Measurements from ENCODE around the gene AKNA. TPM values are rescaled to one million over a fixed set of nuclear protein-coding genes. Genes with fewer than 3 reads are reported as not detected.
"Not testable (repeated sequence)": the region's sequence is repeated elsewhere in the genome, so short reads cannot be mapped to it uniquely, and the experiment has no call there.

The AKNA gene
- total RNA-seq, 1 donor from 2014 or later = 24.6 TPM

DNA sequence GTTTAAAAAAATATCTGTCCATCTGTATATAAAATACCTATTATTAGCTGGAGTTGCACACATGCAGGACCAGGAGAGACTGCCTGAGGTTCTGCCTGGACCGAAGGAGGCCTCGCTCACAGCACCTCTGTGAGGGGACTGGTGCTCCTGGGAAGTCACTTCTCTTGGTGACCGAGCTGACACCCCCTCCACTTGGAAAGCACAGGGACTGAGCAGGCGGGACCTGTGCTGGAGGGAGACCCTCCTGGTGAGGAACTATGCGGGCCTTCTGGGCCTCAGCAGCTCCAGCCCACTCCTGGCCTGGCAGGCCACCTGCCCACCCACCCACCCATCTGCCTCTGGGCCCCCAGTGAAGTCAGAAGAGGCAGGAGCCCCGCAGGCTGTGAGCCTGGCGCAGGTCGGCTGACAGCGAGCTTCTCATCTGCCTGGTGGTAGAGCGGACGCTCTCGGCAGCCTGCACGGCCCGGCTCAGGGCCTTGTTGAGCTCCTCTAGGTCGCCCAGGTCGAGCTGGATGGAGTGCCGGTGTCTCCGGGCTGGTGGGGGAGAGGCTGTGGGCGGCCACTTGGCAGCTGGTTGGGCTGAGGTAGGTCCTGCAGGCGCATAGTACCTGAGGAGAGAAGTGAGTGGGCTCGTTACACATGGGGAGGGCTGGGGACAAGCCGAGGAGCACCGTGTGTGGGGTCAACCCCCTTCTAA, 50.9 kb downstream of the AKNA start:
- no peak for DNase-seq (ENCODE audit: low spot score, unreplicated experiment)
- Mint-ChIP-seq H3K9me3 (ENCODE audit: low read depth) (no peaks in the 10 kb centered on the region), H3K4me3 (ENCODE audit: low read depth) (no peak overlapping the region), H3K27ac (no peak overlapping the region), H3K36me3 (ENCODE audit: insufficient read depth) (peaks cover 21% of the 10 kb centered on the region), H3K27me3 (no peaks in the 10 kb centered on the region), H3K4me1 (ENCODE audit: low read depth) (no peaks in the 10 kb centered on the region)
- TF ChIP-seq, protein P1, sequence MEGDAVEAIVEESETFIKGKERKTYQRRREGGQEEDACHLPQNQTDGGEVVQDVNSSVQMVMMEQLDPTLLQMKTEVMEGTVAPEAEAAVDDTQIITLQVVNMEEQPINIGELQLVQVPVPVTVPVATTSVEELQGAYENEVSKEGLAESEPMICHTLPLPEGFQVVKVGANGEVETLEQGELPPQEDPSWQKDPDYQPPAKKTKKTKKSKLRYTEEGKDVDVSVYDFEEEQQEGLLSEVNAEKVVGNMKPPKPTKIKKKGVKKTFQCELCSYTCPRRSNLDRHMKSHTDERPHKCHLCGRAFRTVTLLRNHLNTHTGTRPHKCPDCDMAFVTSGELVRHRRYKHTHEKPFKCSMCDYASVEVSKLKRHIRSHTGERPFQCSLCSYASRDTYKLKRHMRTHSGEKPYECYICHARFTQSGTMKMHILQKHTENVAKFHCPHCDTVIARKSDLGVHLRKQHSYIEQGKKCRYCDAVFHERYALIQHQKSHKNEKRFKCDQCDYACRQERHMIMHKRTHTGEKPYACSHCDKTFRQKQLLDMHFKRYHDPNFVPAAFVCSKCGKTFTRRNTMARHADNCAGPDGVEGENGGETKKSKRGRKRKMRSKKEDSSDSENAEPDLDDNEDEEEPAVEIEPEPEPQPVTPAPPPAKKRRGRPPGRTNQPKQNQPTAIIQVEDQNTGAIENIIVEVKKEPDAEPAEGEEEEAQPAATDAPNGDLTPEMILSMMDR (IDR thresholded peaks at IDR 0.05; ENCODE audit: unreplicated experiment) = no peak

DNA sequence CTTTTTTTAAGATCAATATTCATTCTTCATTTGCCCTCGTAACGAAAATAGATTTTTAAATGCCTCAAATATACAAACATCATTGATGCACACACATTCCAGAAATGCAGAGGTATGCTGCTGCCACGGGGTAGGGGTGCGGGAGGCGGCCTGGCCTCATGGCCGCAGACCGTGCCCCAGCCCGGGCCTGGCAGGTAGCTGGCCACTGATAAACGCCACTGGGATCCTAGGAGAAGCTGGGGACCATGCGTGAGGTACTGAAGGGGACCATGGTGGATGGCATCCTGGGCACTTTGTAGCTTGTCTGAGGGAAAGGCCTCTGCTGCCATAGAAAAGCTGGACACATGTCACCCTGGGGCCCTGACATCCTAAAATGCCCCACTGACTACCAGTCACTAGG, 51.6 kb downstream of the AKNA start:
- Mint-ChIP-seq H3K27me3 (no peaks in the 10 kb centered on the region), H3K4me1 (ENCODE audit: low read depth) (no peaks in the 10 kb centered on the region), H3K27ac (no peak overlapping the region), H3K4me3 (ENCODE audit: low read depth) (no peak overlapping the region), H3K36me3 (ENCODE audit: insufficient read depth) (peaks cover 18% of the 10 kb centered on the region), H3K9me3 (ENCODE audit: low read depth) (no peaks in the 10 kb centered on the region)
- no peak for DNase-seq (ENCODE audit: low spot score, unreplicated experiment)
- TF ChIP-seq, protein P1 (IDR thresholded peaks at IDR 0.05; ENCODE audit: unreplicated experiment) = no peak

DNA sequence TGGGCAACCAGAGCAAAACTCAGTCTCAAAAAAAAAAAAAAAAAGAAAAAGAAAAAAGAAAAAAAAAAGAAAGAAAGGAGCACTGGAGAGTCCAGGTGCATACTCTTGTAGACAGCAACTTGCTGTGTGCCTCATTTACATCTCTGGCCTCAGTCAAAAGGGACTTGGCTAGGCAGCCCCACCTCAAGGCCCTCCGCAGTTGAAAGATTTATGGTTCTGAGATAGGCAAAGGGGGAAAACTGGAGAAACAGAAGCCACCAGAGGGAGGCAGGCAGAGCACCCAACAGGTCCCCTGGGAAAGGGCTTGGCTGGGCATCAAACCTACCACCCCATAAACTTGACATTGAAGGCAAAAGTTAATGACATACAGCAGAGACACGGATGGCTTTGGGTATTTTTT, 52.0 kb downstream of the AKNA start:
- no peaks in the 10 kb centered on the region for H3K27me3 Mint-ChIP-seq
- no peaks in the 10 kb centered on the region for H3K4me1 Mint-ChIP-seq (ENCODE audit: low read depth)
- peaks cover 18% of the 10 kb centered on the region for H3K36me3 Mint-ChIP-seq (ENCODE audit: insufficient read depth)
- H3K9me3 Mint-ChIP-seq (ENCODE audit: low read depth) = no peaks in the 10 kb centered on the region
- TF ChIP-seq, protein P1 (IDR thresholded peaks at IDR 0.05; ENCODE audit: unreplicated experiment) = no peak
- H3K27ac Mint-ChIP-seq = no peak overlapping the region
- no peak for DNase-seq (ENCODE audit: low spot score, unreplicated experiment)
- H3K4me3 Mint-ChIP-seq (ENCODE audit: low read depth) = no peak overlapping the region

DNA sequence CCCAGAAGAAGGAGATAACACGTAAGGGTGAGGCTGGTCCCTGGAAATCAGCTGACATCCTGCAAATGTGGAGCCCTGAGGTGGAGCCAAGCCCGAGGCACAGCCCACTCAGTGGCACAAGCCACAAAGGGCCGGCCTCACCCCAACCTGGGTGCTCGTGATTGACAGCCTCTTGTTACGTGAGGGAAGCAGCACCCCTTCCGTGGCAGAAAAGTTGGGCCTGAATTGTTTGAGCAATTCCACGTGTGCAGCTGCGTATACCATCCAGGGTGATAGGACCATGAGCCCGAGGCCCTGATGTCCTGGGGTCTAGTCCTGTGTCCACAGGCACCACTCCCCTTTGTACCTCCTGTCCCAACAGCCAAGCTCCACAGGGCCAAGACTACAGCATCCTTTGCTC, 53.3 kb downstream of the AKNA start:
- H3K4me3 Mint-ChIP-seq (ENCODE audit: low read depth) = no peak overlapping the region
- TF ChIP-seq, protein P1 (IDR thresholded peaks at IDR 0.05; ENCODE audit: unreplicated experiment) = no peak
- DNase-seq (ENCODE audit: low spot score, unreplicated experiment) = no peak
- no peaks in the 10 kb centered on the region for H3K27me3 Mint-ChIP-seq
- H3K4me1 Mint-ChIP-seq (ENCODE audit: low read depth) = no peaks in the 10 kb centered on the region
- H3K36me3 Mint-ChIP-seq (ENCODE audit: insufficient read depth) = peaks cover 16% of the 10 kb centered on the region
- no peaks in the 10 kb centered on the region for H3K9me3 Mint-ChIP-seq (ENCODE audit: low read depth)
- H3K27ac Mint-ChIP-seq = no peak overlapping the region

DNA sequence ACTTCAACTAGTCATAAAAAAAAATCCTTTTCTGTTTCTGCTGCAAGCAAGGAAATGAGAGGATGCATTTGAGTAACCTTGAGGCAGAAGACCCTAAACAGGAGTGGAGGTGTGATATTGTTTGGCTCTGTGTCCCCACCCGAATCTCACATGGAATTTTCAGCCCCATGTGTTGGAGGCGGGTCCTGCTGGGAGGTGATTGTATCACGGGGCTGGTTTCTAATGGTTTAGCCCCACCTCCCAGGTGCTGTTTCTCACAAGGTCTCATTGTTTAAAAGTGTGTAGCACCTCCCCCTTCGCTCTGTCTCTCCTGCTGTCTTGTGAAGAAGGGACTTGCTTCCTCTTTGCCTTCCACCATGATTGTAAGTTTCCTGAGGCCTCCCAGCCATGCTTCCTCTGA, 54.1 kb downstream of the AKNA start:
- H3K4me1 Mint-ChIP-seq (ENCODE audit: low read depth); H3K4me3 Mint-ChIP-seq (ENCODE audit: low read depth); H3K9me3 Mint-ChIP-seq (ENCODE audit: low read depth); DNase-seq (ENCODE audit: low spot score, unreplicated experiment); H3K27me3 Mint-ChIP-seq; H3K27ac Mint-ChIP-seq: not testable (repeated sequence)
- peaks cover 12% of the 10 kb centered on the region for H3K36me3 Mint-ChIP-seq (ENCODE audit: insufficient read depth)

DNA sequence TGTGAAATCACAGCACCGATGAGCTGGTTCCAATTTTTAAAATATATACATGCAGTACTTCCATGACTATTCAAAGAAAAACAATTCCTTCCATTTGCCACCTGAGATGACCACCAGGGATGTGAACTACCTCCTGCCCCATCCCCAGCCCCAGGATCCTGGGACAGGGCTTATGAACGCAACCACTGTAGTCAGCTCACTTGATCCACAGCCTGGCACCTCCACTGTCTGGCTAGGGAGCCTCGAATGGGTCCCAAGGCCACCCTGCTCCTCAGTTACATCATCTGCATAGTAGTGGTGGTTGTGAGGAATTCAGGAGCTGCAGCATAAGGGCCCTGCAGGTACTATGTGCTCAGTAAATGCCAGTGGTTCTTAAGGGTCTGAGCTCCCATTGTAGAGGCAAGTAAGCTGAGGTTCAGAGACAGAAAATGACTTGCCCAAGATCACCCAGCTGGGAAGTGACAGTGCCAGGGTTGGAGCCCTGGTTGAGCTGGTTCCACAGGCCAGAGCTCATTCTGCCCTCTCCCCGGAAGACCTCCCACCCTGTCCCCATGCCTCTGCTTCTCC, 55.2 kb downstream of the AKNA start:
- H3K4me1 Mint-ChIP-seq (ENCODE audit: low read depth); H3K36me3 Mint-ChIP-seq (ENCODE audit: insufficient read depth); H3K27ac Mint-ChIP-seq; H3K4me3 Mint-ChIP-seq (ENCODE audit: low read depth); DNase-seq (ENCODE audit: low spot score, unreplicated experiment); H3K27me3 Mint-ChIP-seq; H3K9me3 Mint-ChIP-seq (ENCODE audit: low read depth): not testable (repeated sequence)

DNA sequence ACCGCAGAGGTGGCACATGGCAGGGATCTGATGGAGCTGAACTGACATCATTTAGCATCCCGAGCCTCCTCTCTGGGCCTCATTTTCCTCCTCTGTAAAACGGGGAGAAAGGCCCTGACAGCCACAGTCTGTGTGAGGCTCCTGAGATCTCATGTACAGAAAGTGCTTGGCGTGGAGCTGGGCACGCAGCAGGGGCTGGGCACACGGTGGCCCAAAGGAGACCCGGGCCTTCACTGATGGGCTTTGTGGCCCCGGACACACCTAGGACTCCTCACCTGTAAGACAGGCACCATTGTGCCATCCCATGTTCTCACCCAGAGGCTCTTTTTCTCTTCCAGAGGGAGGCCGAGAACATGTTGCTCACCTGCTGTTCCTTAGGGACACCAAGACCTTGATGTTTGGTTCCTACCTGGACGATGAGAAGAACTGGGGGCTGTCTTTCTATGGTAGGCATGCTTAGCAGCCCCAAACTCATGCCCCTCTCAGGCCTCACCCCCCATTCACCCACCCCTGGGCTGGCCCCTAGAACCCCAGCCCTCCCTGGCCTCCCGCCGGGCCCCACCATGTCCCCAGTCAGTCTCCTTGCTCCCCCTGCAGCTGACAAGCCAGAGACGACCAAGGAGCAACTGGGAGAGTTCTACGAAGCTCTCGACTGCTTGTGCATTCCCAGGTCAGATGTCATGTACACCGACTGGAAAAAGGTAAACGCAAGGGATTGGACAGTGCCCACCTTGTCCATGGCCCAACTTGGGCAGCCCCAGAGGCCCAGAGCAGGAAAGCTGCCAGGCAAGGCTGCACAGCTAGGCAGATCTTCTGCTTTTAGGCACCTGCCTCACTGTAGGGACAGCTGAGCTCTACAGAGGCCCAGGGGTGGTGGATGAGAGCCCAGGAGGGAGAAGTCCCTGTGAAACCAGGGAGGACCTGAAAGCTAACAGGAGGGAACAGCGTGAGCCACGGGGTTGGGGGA, 56.3 kb downstream of the AKNA start:
- not testable (repeated sequence) for H3K27me3 Mint-ChIP-seq; DNase-seq (ENCODE audit: low spot score, unreplicated experiment); H3K27ac Mint-ChIP-seq; H3K4me3 Mint-ChIP-seq (ENCODE audit: low read depth); H3K36me3 Mint-ChIP-seq (ENCODE audit: insufficient read depth); H3K4me1 Mint-ChIP-seq (ENCODE audit: low read depth); H3K9me3 Mint-ChIP-seq (ENCODE audit: low read depth)

Data from progenitor cell of endocrine pancreas (in vitro differentiated cells).